Endodermal cell (in vitro differentiated cells): Measurements from ENCODE around the gene TMPRSS9. TPM values are rescaled to one million over a fixed set of nuclear protein-coding genes. Genes with fewer than 3 reads are reported as not detected.
A peak's percentile ranks its signal among the peaks of the same experiment; 100 is the strongest.
"Not testable (repeated sequence)": the region's sequence is repeated elsewhere in the genome, so short reads cannot be mapped to it uniquely, and the experiment has no call there.

Experiments
- DNase-seq: peaks from one replicate; pipeline ENCODE4 v3.0.0-alpha.2; 2017
- H3K27ac ChIP-seq: 2 replicates; pipeline ENCODE4 v1.5.1; 2013; ENCODE audit warnings: mild to moderate bottlenecking, low read depth, low read length, moderate library complexity
- H3K27me3 ChIP-seq: 2 replicates; pipeline ENCODE4 v1.6.1; 2013; ENCODE audit warnings: mild to moderate bottlenecking, low read length, moderate library complexity; ENCODE audit not compliant: insufficient read depth, control insufficient read depth, poor library complexity, severe bottlenecking
- H3K36me3 ChIP-seq: 2 replicates; pipeline ENCODE4 v1.7.0; 2013; ENCODE audit warnings: mild to moderate bottlenecking, low read length, moderate library complexity; ENCODE audit not compliant: control insufficient read depth, insufficient read depth
- H3K4me1 ChIP-seq: one replicate; pipeline ENCODE4 v1.7.0; 2013; ENCODE audit warnings: low read length; ENCODE audit not compliant: control insufficient read depth, insufficient read depth
- H3K4me3 ChIP-seq: 2 replicates; pipeline ENCODE4 v1.5.1; 2013; ENCODE audit warnings: mild to moderate bottlenecking, low read length, moderate library complexity
- H3K9ac ChIP-seq: 2 replicates; pipeline ENCODE4 v1.6.1; 2013; ENCODE audit warnings: mild to moderate bottlenecking, low read length, moderate library complexity; ENCODE audit not compliant: poor library complexity, severe bottlenecking; ENCODE audit errors: extremely low read depth
- H3K9me3 ChIP-seq: 2 replicates; pipeline ENCODE4 v1.6.1; 2013; ENCODE audit warnings: mild to moderate bottlenecking, low read length, moderate library complexity; ENCODE audit not compliant: control insufficient read depth
- H3K27ac Mint-ChIP-seq: 2 replicates; pipeline ENCODE4 v1.8.0; 2020; ENCODE audit warnings: mixed read lengths
- H3K27me3 Mint-ChIP-seq: 2 replicates; pipeline ENCODE4 v1.8.0; 2021; ENCODE audit warnings: mild to moderate bottlenecking, mixed read lengths; ENCODE audit not compliant: insufficient read depth
- H3K36me3 Mint-ChIP-seq: 2 replicates; pipeline ENCODE4 v1.8.0; 2020; ENCODE audit warnings: low read depth, mixed read lengths
- H3K4me1 Mint-ChIP-seq: 2 replicates; pipeline ENCODE4 v1.8.0; 2020; ENCODE audit warnings: mixed read lengths
- H3K4me3 Mint-ChIP-seq: 2 replicates; pipeline ENCODE4 v1.8.0; 2020; ENCODE audit warnings: mild to moderate bottlenecking, moderate library complexity, mixed read lengths
- H3K9me3 Mint-ChIP-seq: 2 replicates; pipeline ENCODE4 v1.8.0; 2020; ENCODE audit warnings: mild to moderate bottlenecking, mixed read lengths
- CTCF ChIP-seq: fragments of 200-600 bp; sonication (generic); conservative IDR thresholded peaks from 2 replicates; pipeline ENCODE4 v1.5.0; 2021; ENCODE audit warnings: antibody characterized with exemption, mild to moderate bottlenecking
- WGBS, 2 experiments: methylation state at CpG; one replicate each; pipeline versions ENCODE4 v1.1.5 to v1.1.7; 2013; ENCODE audit warnings: missing lambda C conversion rate in 2 of 2, mixed read lengths in 1 of 2; ENCODE audit not compliant: insufficient coverage in 1 of 2, insufficient read length in 1 of 2; 5-methylcytosine and 5-hydroxymethylcytosine counted together
- total RNA-seq, 2 donors: library from RNA; stranded (reverse); fragmentation: NEBNext Ultra II Directional in 1 of 2; extraction: Animal tissue kit (Norgen Biotek cat#: 25700) in 1 of 2; gene quantifications; 2 replicates in 1 of 2; 3 replicates in 1 of 2; pipeline ENCODE4 v1.2.1, GENCODE V29; 2021

TMPRSS9 gene
- total RNA-seq, 2 donors from 2014 or later: 0.73 to 1.2 TPM

DNA sequence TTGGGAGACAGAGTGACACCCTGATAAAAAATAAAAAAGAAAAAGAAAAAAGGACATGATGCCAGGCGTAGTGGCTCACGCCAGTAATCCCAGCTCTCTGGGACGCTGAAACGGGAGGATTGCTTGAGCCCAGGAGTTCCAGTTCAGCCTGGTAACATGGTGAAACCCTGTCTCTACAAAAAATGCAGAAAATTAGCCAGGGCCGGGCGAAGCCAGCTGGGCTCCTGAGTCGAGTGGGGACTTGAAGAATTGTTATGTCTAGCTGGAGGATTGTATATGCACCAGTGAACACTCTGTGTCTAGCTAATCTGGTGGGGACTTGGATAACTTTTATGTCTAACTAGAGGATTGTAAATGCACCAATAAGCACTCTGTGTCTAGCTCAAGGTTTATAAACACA, 32.3 kb downstream of the TMPRSS9 start:
- H3K9ac ChIP-seq: no peak overlapping the region
- H3K27ac Mint-ChIP-seq: no peak overlapping the region
- peaks cover 16% of the 10 kb centered on the region for H3K27me3 Mint-ChIP-seq
- H3K4me3 ChIP-seq: no peak overlapping the region
- H3K36me3 ChIP-seq: no peaks in the 10 kb centered on the region
- H3K4me1 ChIP-seq: no peaks in the 10 kb centered on the region
- WGBS, 2 experiments: 76 to 83% methylated on average over 7 of the region's 7 CpGs
- peaks cover 3% of the 10 kb centered on the region for H3K9me3 Mint-ChIP-seq
- H3K36me3 Mint-ChIP-seq: no peaks in the 10 kb centered on the region
- no peaks in the 10 kb centered on the region for H3K27me3 ChIP-seq
- no peaks in the 10 kb centered on the region for H3K9me3 ChIP-seq
- no peaks in the 10 kb centered on the region for H3K4me1 Mint-ChIP-seq
- TF ChIP-seq CTCF: no peak
- no peak overlapping the region for H3K4me3 Mint-ChIP-seq
- no peak overlapping the region for H3K27ac ChIP-seq
- DNase-seq: no peak

GRCh38 chr19:2392899-2393298, 32.8 kb downstream of the TMPRSS9 start:
- 78 to 79% methylated on average over 8 of the region's 8 CpGs for WGBS, 2 experiments
- H3K27ac Mint-ChIP-seq, H3K9ac ChIP-seq, H3K4me3 ChIP-seq, H3K27me3 ChIP-seq, H3K9me3 Mint-ChIP-seq, H3K4me3 Mint-ChIP-seq, H3K4me1 Mint-ChIP-seq, H3K9me3 ChIP-seq, H3K36me3 ChIP-seq, H3K27ac ChIP-seq, H3K4me1 ChIP-seq, H3K36me3 Mint-ChIP-seq: not testable (repeated sequence)
- H3K27me3 Mint-ChIP-seq: peaks cover 10% of the 10 kb centered on the region
- DNase-seq: peak; percentile 57

DNA sequence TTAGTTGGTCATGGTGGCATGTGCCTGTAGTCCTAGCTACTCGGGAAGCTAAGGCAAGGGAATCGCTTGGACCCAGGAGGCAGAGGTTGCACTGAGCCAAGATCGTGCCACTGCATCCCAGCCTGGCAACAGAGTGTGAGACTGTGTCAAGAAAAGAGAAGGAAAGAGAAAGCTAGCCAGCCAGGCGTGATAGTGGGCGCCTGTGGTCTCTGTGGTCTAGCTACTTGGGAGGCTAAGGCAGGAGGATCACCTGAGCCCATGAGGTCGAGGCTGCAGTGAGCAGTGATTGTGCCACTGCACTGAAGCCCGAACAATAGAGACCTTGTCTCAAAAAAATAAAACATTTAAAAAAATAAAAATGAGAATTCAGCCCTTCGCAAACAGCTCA, 34.0 kb downstream of the TMPRSS9 start:
- no peaks in the 10 kb centered on the region for H3K4me1 Mint-ChIP-seq
- DNase-seq: no peak
- TF ChIP-seq CTCF: no peak
- H3K4me3 Mint-ChIP-seq: no peak overlapping the region
- peaks cover 9% of the 10 kb centered on the region for H3K27me3 Mint-ChIP-seq
- no peak overlapping the region for H3K4me3 ChIP-seq
- H3K27ac Mint-ChIP-seq: no peak overlapping the region
- no peak overlapping the region for H3K9ac ChIP-seq
- H3K27ac ChIP-seq: no peak overlapping the region
- H3K36me3 ChIP-seq: no peaks in the 10 kb centered on the region
- H3K27me3 ChIP-seq: no peaks in the 10 kb centered on the region
- H3K9me3 ChIP-seq: no peaks in the 10 kb centered on the region
- H3K9me3 Mint-ChIP-seq: peaks cover 3% of the 10 kb centered on the region
- no peaks in the 10 kb centered on the region for H3K4me1 ChIP-seq
- H3K36me3 Mint-ChIP-seq: no peaks in the 10 kb centered on the region
- 94 to 97% methylated on average over 5 to 8 of the region's 8 CpGs for WGBS, 2 experiments
